ENCODE measurements around the gene LPAR6.

DNA sequence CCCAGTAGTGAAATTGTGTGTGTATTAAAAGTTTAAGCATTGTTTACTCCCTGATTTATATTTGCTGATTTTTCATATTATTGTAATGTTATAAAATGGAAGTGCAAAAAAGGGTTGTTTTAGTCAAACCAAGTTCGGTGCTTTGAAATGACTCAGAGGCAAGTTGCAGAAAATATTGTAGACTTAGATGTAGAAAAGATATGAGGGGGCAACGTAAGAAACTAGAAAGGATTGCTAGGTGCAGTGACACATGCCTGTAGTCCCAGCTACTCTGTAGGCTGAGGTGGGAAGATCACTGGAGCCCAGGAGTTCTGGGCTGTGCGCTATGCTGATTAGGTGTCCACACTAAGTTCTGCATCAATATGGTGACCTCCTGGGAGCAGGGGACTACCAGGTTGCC lies 16.1 kb upstream of the LPAR6 start:
- TF ChIP-seq CTCF (IDR thresholded peaks at IDR 0.05; ENCODE audit: insufficient read depth, low read depth, low read length) (no peak), EZH2 (IDR thresholded peaks at IDR 0.05; ENCODE audit: insufficient read depth, low read length) (no peak)
